SU-DHL-6 (cell line): ENCODE measurements around the gene CLCN4.

Experiments used
- CTCF ChIP-seq: fragments of 200-600 bp; sonication (generic); IDR thresholded peaks from one replicate; pipeline ENCODE4 v1.5.1; 2017; ENCODE audit warnings: antibody characterized with exemption, mild to moderate bottlenecking, low read length, moderate library complexity; ENCODE audit not compliant: insufficient read depth, poor library complexity, severe bottlenecking
- EZH2phosphoT487 ChIP-seq: fragments of 200-600 bp; sonication (generic), shearing (Covaris generic); conservative IDR thresholded peaks from 2 replicates; pipeline ENCODE4 v1.6.1; 2018; ENCODE audit warnings: mild to moderate bottlenecking, antibody characterized with exemption, low read length, moderate library complexity, mixed read lengths

- no peak for TF ChIP-seq CTCF
- no peak for TF ChIP-seq EZH2phosphoT487
These were observed 10.8 kb downstream of the CLCN4 start for GRCh38 chrX:10167573-10167972.
